ENCODE data around the gene HEXD. TPM values are rescaled to one million over a fixed set of nuclear protein-coding genes. Genes with fewer than 3 reads are reported as not detected.

The HEXD gene
- total and polyA plus RNA-seq, 4 experiments from 2014 or later: 12.6 to 113 (median 60.2) TPM

GRCh38 chr17:82412535-82413520 is 5.3 kb upstream of the HEXD start:
- H3K36me3 ChIP-seq (ENCODE audit: insufficient read depth, low read length): no peaks in the 10 kb centered on the region
- peaks cover 13 to 14% of the 10 kb centered on the region in 2 donors for H3K36me3 Mint-ChIP-seq
- DNase-seq: no peak
- H3K27me3 Mint-ChIP-seq: no peaks in the 10 kb centered on the region
- peak overlapping the region in 1 of 7 donors; percentile 71 for H3K27ac Mint-ChIP-seq
- no peak overlapping the region for H3K4me3 ChIP-seq (ENCODE audit: low read length in 2 of 2)
- POLR2A ChIA-PET (ENCODE audit: partially characterized antibody): no interaction called here
- no peaks in the 10 kb centered on the region for H3K9me3 Mint-ChIP-seq
- H3K27ac ChIP-seq (ENCODE audit: low read depth, low read length): no peak overlapping the region
- peaks cover 11 to 27% (median 14%) of the 10 kb centered on the region in 4 donors for H3K4me1 Mint-ChIP-seq
- intact Hi-C loops (cut with micrococcal nuclease): loop anchor here (5.0 to 10.0 kb wide), 3 partner anchors 176 to 378 kb away; partner anchors contain the start of genes DCXR and RAC3
- H3K9me3 ChIP-seq (ENCODE audit: control insufficient read depth in 1 of 2, low read length in 2 of 2): no peaks in the 10 kb centered on the region
- H3K4me3 Mint-ChIP-seq: no peak overlapping the region
- CTCF ChIA-PET (ENCODE audit: partially characterized antibody): interaction anchor here (6.4 kb wide), 1 partner anchor 61 kb away, joined by 52 read pairs; no protein-coding TSS in a partner anchor
- H3K27me3 ChIP-seq (ENCODE audit: insufficient read depth, low read length): no peaks in the 10 kb centered on the region
- H3K4me1 ChIP-seq (ENCODE audit: insufficient read depth, low read length): peaks cover 13% of the 10 kb centered on the region

GRCh38 chr17:82414548-82415281 is 3.4 kb upstream of the HEXD start:
- ChIA-PET CTCF (ENCODE audit: partially characterized antibody) (interaction anchor here (0.8 to 6.4 kb wide), 5 partner anchors 20 to 177 kb away, joined by 3 to 52 read pairs (median 5); no protein-coding TSS in a partner anchor), POLR2A (ENCODE audit: partially characterized antibody) (interaction anchor here (0.6 to 1.4 kb wide), 2 partner anchors 159 to 391 kb away, joined by 3 read pairs; partner anchors contain the start of genes CENPX and LRRC45)
- peak overlapping the region in 2 of 8 donors; percentile 51 to 62 for H3K4me3 Mint-ChIP-seq
- no peaks in the 10 kb centered on the region for H3K9me3 ChIP-seq (ENCODE audit: control insufficient read depth in 1 of 2, low read length in 2 of 2)
- H3K27ac ChIP-seq (ENCODE audit: low read depth, low read length): no peak overlapping the region
- DNase-seq: peak; percentile 71 to 73 (median 72)
- peaks cover 7 to 8% of the 10 kb centered on the region in 2 donors for H3K36me3 Mint-ChIP-seq
- peaks cover 17 to 33% (median 22%) of the 10 kb centered on the region in 4 donors for H3K4me1 Mint-ChIP-seq
- H3K4me1 ChIP-seq (ENCODE audit: insufficient read depth, low read length): peaks cover 25% of the 10 kb centered on the region
- H3K27me3 Mint-ChIP-seq: no peaks in the 10 kb centered on the region
- H3K27me3 ChIP-seq (ENCODE audit: insufficient read depth, low read length): no peaks in the 10 kb centered on the region
- no peaks in the 10 kb centered on the region for H3K36me3 ChIP-seq (ENCODE audit: insufficient read depth, low read length)
- no peaks in the 10 kb centered on the region for H3K9me3 Mint-ChIP-seq
- H3K27ac Mint-ChIP-seq: peak overlapping the region in 4 of 7 donors; percentile 3 to 66 (median 40)
- intact Hi-C loops (cut with micrococcal nuclease): loop anchor here (1.0 to 10.0 kb wide), 5 partner anchors 63 to 380 kb away; partner anchors contain the start of genes DCXR and RAC3
- H3K4me3 ChIP-seq (ENCODE audit: low read length in 2 of 2): no peak overlapping the region

GRCh38 chr17:82415336-82415735 is 2.8 kb upstream of the HEXD start:
- POLR2A ChIA-PET (ENCODE audit: partially characterized antibody): interaction anchor here (0.6 to 1.4 kb wide), 2 partner anchors 160 to 392 kb away, joined by 3 read pairs; partner anchors contain the start of genes CENPX and LRRC45
- intact Hi-C loops (cut with micrococcal nuclease): loop anchor here (10.0 kb wide), 2 partner anchors 211 to 381 kb away; partner anchors contain the start of genes DCXR and RAC3

GRCh38 chr17:82415786-82416185 is 2.4 kb upstream of the HEXD start:
- Histone ChIP-seq H3K4me1 (ENCODE audit: insufficient read depth, low read length) (peaks cover 32% of the 10 kb centered on the region), H3K36me3 (ENCODE audit: insufficient read depth, low read length) (no peaks in the 10 kb centered on the region), H3K4me3 (ENCODE audit: low read length in 2 of 2) (no peak overlapping the region), H3K27ac (ENCODE audit: low read depth, low read length) (no peak overlapping the region), H3K9me3 (ENCODE audit: control insufficient read depth in 1 of 2, low read length in 2 of 2) (no peaks in the 10 kb centered on the region), H3K27me3 (ENCODE audit: insufficient read depth, low read length) (no peaks in the 10 kb centered on the region)
- POLR2A ChIA-PET (ENCODE audit: partially characterized antibody): interaction anchor here (1.0 kb wide), 1 partner anchor 34 kb away, joined by 4 read pairs; no protein-coding TSS in a partner anchor
- no peak for DNase-seq
- H3K4me3 Mint-ChIP-seq: no peak overlapping the region
- no peaks in the 10 kb centered on the region for H3K27me3 Mint-ChIP-seq
- intact Hi-C loops (cut with micrococcal nuclease): loop anchor here (10.0 kb wide), 2 partner anchors 211 to 381 kb away; partner anchors contain the start of genes DCXR and RAC3
- no peaks in the 10 kb centered on the region for H3K9me3 Mint-ChIP-seq
- H3K27ac Mint-ChIP-seq: peak overlapping the region in 1 of 7 donors; percentile 77
- H3K36me3 Mint-ChIP-seq: peaks cover 12 to 13% of the 10 kb centered on the region in 2 donors
- peaks cover 20 to 40% (median 26%) of the 10 kb centered on the region in 4 donors for H3K4me1 Mint-ChIP-seq
- CTCF ChIA-PET (ENCODE audit: partially characterized antibody): interaction anchor here (0.6 to 6.4 kb wide), 3 partner anchors 18 to 135 kb away, joined by 3 to 52 read pairs (median 3); no protein-coding TSS in a partner anchor

More at GRCh38 chr17:82415336-82415735, 2.8 kb upstream of the HEXD start:
- DNase-seq: no peak
- H3K36me3 Mint-ChIP-seq: peaks cover 12 to 13% of the 10 kb centered on the region in 2 donors
- H3K27ac ChIP-seq (ENCODE audit: low read depth, low read length): no peak overlapping the region
- H3K9me3 Mint-ChIP-seq: no peaks in the 10 kb centered on the region
- CTCF ChIA-PET (ENCODE audit: partially characterized antibody): interaction anchor here (0.8 to 6.4 kb wide), 3 partner anchors 64 to 178 kb away, joined by 3 to 52 read pairs (median 5); no protein-coding TSS in a partner anchor
- peaks cover 20 to 40% (median 26%) of the 10 kb centered on the region in 4 donors for H3K4me1 Mint-ChIP-seq
- no peaks in the 10 kb centered on the region for H3K27me3 Mint-ChIP-seq
- H3K9me3 ChIP-seq (ENCODE audit: control insufficient read depth in 1 of 2, low read length in 2 of 2): no peaks in the 10 kb centered on the region
- H3K4me3 Mint-ChIP-seq: peak overlapping the region in 2 of 8 donors; percentile 15 to 26
- H3K27me3 ChIP-seq (ENCODE audit: insufficient read depth, low read length): no peaks in the 10 kb centered on the region
- no peak overlapping the region for H3K4me3 ChIP-seq (ENCODE audit: low read length in 2 of 2)
- no peaks in the 10 kb centered on the region for H3K36me3 ChIP-seq (ENCODE audit: insufficient read depth, low read length)
- H3K4me1 ChIP-seq (ENCODE audit: insufficient read depth, low read length): peaks cover 31% of the 10 kb centered on the region
- peak overlapping the region in 1 of 7 donors; percentile 77 for H3K27ac Mint-ChIP-seq

- Mint-ChIP-seq H3K9me3 (no peaks in the 10 kb centered on the region), H3K27ac (peak overlapping the region in 1 of 7 donors; percentile 68), H3K4me1 (peaks cover 20 to 40% (median 26%) of the 10 kb centered on the region in 4 donors), H3K4me3 (no peak overlapping the region), H3K36me3 (peaks cover 13 to 16% of the 10 kb centered on the region in 2 donors), H3K27me3 (no peaks in the 10 kb centered on the region)
- DNase-seq: no peak
- ChIA-PET POLR2A (ENCODE audit: partially characterized antibody) (interaction anchor here (1.0 to 1.8 kb wide), 3 partner anchors 33 to 103 kb away, joined by 4 to 11 read pairs (median 4); partner anchors contain the start of gene NARF), CTCF (ENCODE audit: partially characterized antibody) (interaction anchor here (0.6 to 6.4 kb wide), 5 partner anchors 18 to 180 kb away, joined by 3 to 52 read pairs (median 4); no protein-coding TSS in a partner anchor)
- peaks cover 32% of the 10 kb centered on the region for H3K4me1 ChIP-seq (ENCODE audit: insufficient read depth, low read length)
- intact Hi-C loops (cut with micrococcal nuclease): loop anchor here (10.0 kb wide), 2 partner anchors 211 to 381 kb away; partner anchors contain the start of genes DCXR and RAC3
- no peaks in the 10 kb centered on the region for H3K27me3 ChIP-seq (ENCODE audit: insufficient read depth, low read length)
- H3K9me3 ChIP-seq (ENCODE audit: control insufficient read depth in 1 of 2, low read length in 2 of 2): no peaks in the 10 kb centered on the region
- H3K36me3 ChIP-seq (ENCODE audit: insufficient read depth, low read length): peaks cover 3% of the 10 kb centered on the region
- no peak overlapping the region for H3K27ac ChIP-seq (ENCODE audit: low read depth, low read length)
- H3K4me3 ChIP-seq (ENCODE audit: low read length in 2 of 2): no peak overlapping the region
These were observed 1.9 kb upstream of the HEXD start for GRCh38 chr17:82416264-82416663.

GRCh38 chr17:82416771-82417170 is 1.4 kb upstream of the HEXD start:
- Mint-ChIP-seq H3K27me3 (no peaks in the 10 kb centered on the region), H3K36me3 (peaks cover 13 to 19% of the 10 kb centered on the region in 2 donors), H3K27ac (no peak overlapping the region), H3K4me3 (no peak overlapping the region), H3K4me1 (peaks cover 20 to 44% (median 26%) of the 10 kb centered on the region in 4 donors), H3K9me3 (no peaks in the 10 kb centered on the region)
- H3K27ac ChIP-seq (ENCODE audit: low read depth, low read length): no peak overlapping the region
- no peak overlapping the region for H3K4me3 ChIP-seq (ENCODE audit: low read length in 2 of 2)
- H3K4me1 ChIP-seq (ENCODE audit: insufficient read depth, low read length): peaks cover 32% of the 10 kb centered on the region
- H3K9me3 ChIP-seq (ENCODE audit: control insufficient read depth in 1 of 2, low read length in 2 of 2): no peaks in the 10 kb centered on the region
- DNase-seq: no peak
- peaks cover 4% of the 10 kb centered on the region for H3K36me3 ChIP-seq (ENCODE audit: insufficient read depth, low read length)
- intact Hi-C loops (cut with micrococcal nuclease): loop anchor here (10.0 kb wide), 2 partner anchors 212 to 382 kb away; partner anchors contain the start of genes DCXR and RAC3
- no peaks in the 10 kb centered on the region for H3K27me3 ChIP-seq (ENCODE audit: insufficient read depth, low read length)
- ChIA-PET POLR2A (ENCODE audit: partially characterized antibody) (interaction anchor here (1.0 to 1.8 kb wide), 4 partner anchors 16 to 102 kb away, joined by 3 to 11 read pairs (median 4); partner anchors contain the start of gene NARF), CTCF (ENCODE audit: partially characterized antibody) (interaction anchor here (1.4 to 6.4 kb wide), 4 partner anchors 65 to 181 kb away, joined by 3 to 52 read pairs (median 4); no protein-coding TSS in a partner anchor)

Data from CD4-positive, alpha-beta memory T cell (primary cell).